ENCODE results near the gene WDFY2. TPM values are rescaled to one million over a fixed set of nuclear protein-coding genes. Genes with fewer than 3 reads are reported as not detected.

WDFY2 gene
- total and polyA plus RNA-seq, 2 experiments from 2014 or later, result 6.9 to 14.2 TPM

GRCh38 chr13:51745243-51745642 is 161.0 kb downstream of the WDFY2 start:
- H3K4me2 ChIP-seq (ENCODE audit: unreplicated experiment), result no peak overlapping the region
- H3K4me3 ChIP-seq, result no peak overlapping the region
- H2AFZ ChIP-seq, result no peak overlapping the region
- peaks cover 9% of the 10 kb centered on the region for H3K4me1 ChIP-seq (ENCODE audit: insufficient read depth)
- no peak overlapping the region for H3K9ac ChIP-seq
- peaks cover 28% of the 10 kb centered on the region for H3K79me2 ChIP-seq (ENCODE audit: insufficient read depth)
- DNase-seq, result no peak
- H3K36me3 ChIP-seq (ENCODE audit: low read depth), result peaks cover 46% of the 10 kb centered on the region
- no peak overlapping the region for H3K27ac ChIP-seq
- no peaks in the 10 kb centered on the region for H4K20me1 ChIP-seq (ENCODE audit: insufficient read depth)
- no peak for TF ChIP-seq EZH2 (IDR thresholded peaks at IDR 0.05; ENCODE audit: insufficient read depth, poor library complexity, severe bottlenecking)
- TF ChIP-seq EZH2phosphoT487 (IDR thresholded peaks at IDR 0.05; ENCODE audit: insufficient read depth, low read depth), result no peak
- H3K27me3 ChIP-seq (replicated peaks; ENCODE audit: insufficient read depth), result no peaks in the 10 kb centered on the region
- H3K9me2 ChIP-seq (ENCODE audit: insufficient read depth), result no peaks in the 10 kb centered on the region
- in situ Hi-C loops (cut with MboI), result no loop called here
- no peaks in the 10 kb centered on the region for H3K9me3 ChIP-seq (ENCODE audit: low read depth)
- H3F3A ChIP-seq (ENCODE audit: insufficient read depth), result peaks cover 12% of the 10 kb centered on the region; the same call in 1 of the 2 replicates
- WGBS, 2 experiments (ENCODE audit: low coverage in 1 of 2, low lambda C conversion rate in 2 of 2, missing lambda C conversion rate in 2 of 2), result 95 to 96% methylated on average over 2 of the region's 2 CpGs

- Histone ChIP-seq H3K27me3 (replicated peaks; ENCODE audit: insufficient read depth) (no peaks in the 10 kb centered on the region), H3K9ac (no peak overlapping the region), H3K9me2 (ENCODE audit: insufficient read depth) (no peaks in the 10 kb centered on the region), H4K20me1 (ENCODE audit: insufficient read depth) (no peaks in the 10 kb centered on the region), H3K4me1 (ENCODE audit: insufficient read depth) (no peaks in the 10 kb centered on the region), H3K9me3 (ENCODE audit: low read depth) (no peaks in the 10 kb centered on the region), H3K4me2 (ENCODE audit: unreplicated experiment) (no peak overlapping the region), H3K27ac (no peak overlapping the region), H2AFZ (no peak overlapping the region), H3K79me2 (ENCODE audit: insufficient read depth) (peaks cover 28% of the 10 kb centered on the region), H3K4me3 (no peak overlapping the region), H3K36me3 (ENCODE audit: low read depth) (peaks cover 50% of the 10 kb centered on the region), H3F3A (ENCODE audit: insufficient read depth) (no peaks in the 10 kb centered on the region)
- no peak for TF ChIP-seq EZH2 (IDR thresholded peaks at IDR 0.05; ENCODE audit: insufficient read depth, poor library complexity, severe bottlenecking)
- TF ChIP-seq EZH2phosphoT487 (IDR thresholded peaks at IDR 0.05; ENCODE audit: insufficient read depth, low read depth), result no peak
- no peak for DNase-seq
- in situ Hi-C loops (cut with MboI), result no loop called here
- 31 to 42% methylated on average over 2 of the region's 2 CpGs for WGBS, 2 experiments (ENCODE audit: low coverage in 1 of 2, low lambda C conversion rate in 2 of 2, missing lambda C conversion rate in 2 of 2)
These were observed 162.5 kb downstream of the WDFY2 start for GRCh38 chr13:51746802-51747201.

GRCh38 chr13:51747438-51748434 is 163.5 kb downstream of the WDFY2 start:
- H3K9me2 ChIP-seq (ENCODE audit: insufficient read depth), result no peaks in the 10 kb centered on the region
- no peaks in the 10 kb centered on the region for H3F3A ChIP-seq (ENCODE audit: insufficient read depth)
- no peaks in the 10 kb centered on the region for H3K9me3 ChIP-seq (ENCODE audit: low read depth)
- no peak overlapping the region for H3K4me2 ChIP-seq (ENCODE audit: unreplicated experiment)
- TF ChIP-seq EZH2phosphoT487 (IDR thresholded peaks at IDR 0.05; ENCODE audit: insufficient read depth, low read depth), result no peak
- H3K9ac ChIP-seq, result no peak overlapping the region
- in situ Hi-C loops (cut with MboI), result no loop called here
- H3K4me1 ChIP-seq (ENCODE audit: insufficient read depth), result no peaks in the 10 kb centered on the region
- no peaks in the 10 kb centered on the region for H4K20me1 ChIP-seq (ENCODE audit: insufficient read depth)
- no peak overlapping the region for H2AFZ ChIP-seq
- H3K79me2 ChIP-seq (ENCODE audit: insufficient read depth), result peaks cover 28% of the 10 kb centered on the region
- H3K4me3 ChIP-seq, result no peak overlapping the region
- no peaks in the 10 kb centered on the region for H3K27me3 ChIP-seq (replicated peaks; ENCODE audit: insufficient read depth)
- no peak for DNase-seq
- WGBS, 2 experiments (ENCODE audit: low coverage in 1 of 2, low lambda C conversion rate in 2 of 2, missing lambda C conversion rate in 2 of 2), result 90 to 92% methylated on average over 9 of the region's 9 CpGs
- no peak overlapping the region for H3K27ac ChIP-seq
- peaks cover 58% of the 10 kb centered on the region for H3K36me3 ChIP-seq (ENCODE audit: low read depth)

DNA sequence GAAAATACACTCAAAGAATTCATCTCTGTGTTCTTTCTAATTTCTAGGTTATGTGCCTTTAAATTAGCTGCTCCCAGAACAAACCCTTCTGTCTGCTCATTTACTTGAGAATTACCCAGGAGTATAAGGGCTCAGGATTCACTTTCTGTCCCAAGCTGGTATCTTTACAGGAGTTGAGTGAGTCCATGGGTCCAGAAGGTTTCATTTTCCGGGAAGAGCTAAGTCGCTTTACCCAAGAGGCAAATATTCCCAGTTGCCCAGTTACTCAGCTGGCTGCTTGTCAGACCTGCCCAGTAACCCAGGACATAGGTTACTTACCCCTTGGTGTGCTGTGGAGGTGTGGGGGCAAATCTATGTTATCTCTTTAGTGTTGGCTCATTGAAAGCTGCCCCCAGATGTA is 172.4 kb downstream of the WDFY2 start:
- in situ Hi-C loops (cut with MboI), result no loop called here
- no peaks in the 10 kb centered on the region for H3K9me2 ChIP-seq (ENCODE audit: insufficient read depth)
- H2AFZ ChIP-seq, result no peak overlapping the region
- H3K79me2 ChIP-seq (ENCODE audit: insufficient read depth), result no peaks in the 10 kb centered on the region; the same call in 1 of the 2 replicates
- peaks cover 84% of the 10 kb centered on the region for H3K36me3 ChIP-seq (ENCODE audit: low read depth)
- no peak overlapping the region for H3K27ac ChIP-seq
- H3K4me3 ChIP-seq, result no peak overlapping the region
- WGBS, 2 experiments (ENCODE audit: low coverage in 1 of 2, low lambda C conversion rate in 2 of 2, missing lambda C conversion rate in 2 of 2), result 97 to 98% methylated on average over 2 of the region's 2 CpGs
- 0 out of 2 replicates have a peak, but pooled peaks cover 3% of the 10 kb centered on the region for H3K4me1 ChIP-seq (ENCODE audit: insufficient read depth)
- H3K9ac ChIP-seq, result no peak overlapping the region
- no peak overlapping the region for H3K4me2 ChIP-seq (ENCODE audit: unreplicated experiment)
- no peaks in the 10 kb centered on the region for H3K9me3 ChIP-seq (ENCODE audit: low read depth)
- no peak for DNase-seq
- H3K27me3 ChIP-seq (replicated peaks; ENCODE audit: insufficient read depth), result no peaks in the 10 kb centered on the region
- no peak for TF ChIP-seq EZH2 (IDR thresholded peaks at IDR 0.05; ENCODE audit: insufficient read depth, poor library complexity, severe bottlenecking)
- TF ChIP-seq EZH2phosphoT487 (IDR thresholded peaks at IDR 0.05; ENCODE audit: insufficient read depth, low read depth), result no peak
- peaks cover 36% of the 10 kb centered on the region for H3F3A ChIP-seq (ENCODE audit: insufficient read depth)
- H4K20me1 ChIP-seq (ENCODE audit: insufficient read depth), result no peaks in the 10 kb centered on the region

All from GM23248 (cell line).